CD1c-positive myeloid dendritic cell (primary cell): ENCODE data around the gene ARAP2.
A peak's percentile ranks its signal among the peaks of the same experiment; 100 is the strongest.
"Not testable (repeated sequence)": the region's sequence is repeated elsewhere in the genome, so short reads cannot be mapped to it uniquely, and the experiment has no call there.

Source experiments
- DNase-seq: peaks from one replicate; pipeline ENCODE4 v3.0.0-alpha.2; 2016; ENCODE audit errors: extremely low spot score

ARAP2 gene

GRCh38 chr4:36183665-36184393, 60.5 kb downstream of the ARAP2 start:
- no peak for DNase-seq

GRCh38 chr4:36183232-36183631, 61.1 kb downstream of the ARAP2 start:
- DNase-seq = no peak

- DNase-seq = not testable (repeated sequence)
Observed at GRCh38 chr4:36182315-36182714, 62.0 kb downstream of the ARAP2 start.

- no peak for DNase-seq
Observed at GRCh38 chr4:36180206-36180605, 64.1 kb downstream of the ARAP2 start.

GRCh38 chr4:36178484-36178883, 65.8 kb downstream of the ARAP2 start:
- no peak for DNase-seq

- DNase-seq = no peak
Observed at GRCh38 chr4:36177946-36178345, 66.4 kb downstream of the ARAP2 start.

- no peak for DNase-seq
Observed at GRCh38 chr4:36174570-36174969, 69.7 kb downstream of the ARAP2 start.

GRCh38 chr4:36173905-36174304, 70.4 kb downstream of the ARAP2 start:
- DNase-seq = no peak

- DNase-seq = no peak
Observed at GRCh38 chr4:36172656-36173055, 71.7 kb downstream of the ARAP2 start.

GRCh38 chr4:36168127-36168878, 76.0 kb downstream of the ARAP2 start:
- no peak for DNase-seq

GRCh38 chr4:36165631-36166005, 78.7 kb downstream of the ARAP2 start:
- no peak for DNase-seq

- DNase-seq = no peak
Observed at GRCh38 chr4:36164900-36165630, 79.2 kb downstream of the ARAP2 start.

GRCh38 chr4:36163198-36163597, 81.1 kb downstream of the ARAP2 start:
- DNase-seq = no peak

- no peak for DNase-seq
Observed at GRCh38 chr4:36159208-36159607, 85.1 kb downstream of the ARAP2 start.

GRCh38 chr4:36152735-36153134, 91.6 kb downstream of the ARAP2 start:
- no peak for DNase-seq

GRCh38 chr4:36142504-36142903, 101.8 kb downstream of the ARAP2 start:
- no peak for DNase-seq

- DNase-seq = no peak
Observed at GRCh38 chr4:36141186-36141585, 103.1 kb downstream of the ARAP2 start.

GRCh38 chr4:36140421-36140820, 103.9 kb downstream of the ARAP2 start:
- DNase-seq = no peak

GRCh38 chr4:36138220-36138619, 106.1 kb downstream of the ARAP2 start:
- no peak for DNase-seq

GRCh38 chr4:36137336-36137735, 107.0 kb downstream of the ARAP2 start:
- DNase-seq = no peak

GRCh38 chr4:36133658-36134057, 110.7 kb downstream of the ARAP2 start:
- peak; percentile 46 for DNase-seq

- DNase-seq = no peak
Observed at GRCh38 chr4:36133086-36133485, 111.2 kb downstream of the ARAP2 start.

- no peak for DNase-seq
Observed at GRCh38 chr4:36130641-36131040, 113.7 kb downstream of the ARAP2 start.
